OCI-LY1 (cell line): ENCODE measurements around the gene CCDC47.
"Not testable (repeated sequence)": the region's sequence is repeated elsewhere in the genome, so short reads cannot be mapped to it uniquely, and the experiment has no call there.

Experiments
- H2AFZ ChIP-seq: fragments of 200-600 bp; sonication (generic), shearing (Covaris generic); 2 replicates; pipeline ENCODE4 v1.6.0; 2014; ENCODE audit warnings: antibody characterized with exemption, mild to moderate bottlenecking, low read length
- H3F3A ChIP-seq: fragments of 200-600 bp; sonication (generic), shearing (Covaris generic); 2 replicates; pipeline ENCODE4 v1.6.0; 2014; ENCODE audit warnings: mild to moderate bottlenecking, antibody characterized with exemption, low read length, moderate library complexity; ENCODE audit not compliant: insufficient read depth
- H3K27ac ChIP-seq: fragments of 200-600 bp; sonication (generic); 2 replicates; pipeline ENCODE4 v1.5.1; 2014; ENCODE audit warnings: low read length, mixed run types, mild to moderate bottlenecking, low read depth; ENCODE audit not compliant: poor library complexity, severe bottlenecking
- H3K27me3 ChIP-seq: fragments of 200-600 bp; sonication (generic); 2 replicates; pipeline ENCODE4 v1.6.0; 2014; ENCODE audit warnings: antibody characterized with exemption, mild to moderate bottlenecking, low read length, moderate library complexity; ENCODE audit not compliant: insufficient read depth
- H3K36me3 ChIP-seq: fragments of 200-600 bp; sonication (generic); 2 replicates; pipeline ENCODE4 v1.6.1; 2014; ENCODE audit warnings: mild to moderate bottlenecking, antibody characterized with exemption, low read length, moderate library complexity, mixed read lengths; ENCODE audit not compliant: insufficient read depth
- H3K4me1 ChIP-seq: fragments of 200-600 bp; sonication (generic); 2 replicates; pipeline ENCODE4 v1.5.1; 2014; ENCODE audit warnings: mild to moderate bottlenecking, low read length, moderate library complexity; ENCODE audit not compliant: insufficient read depth, severe bottlenecking
- H3K4me2 ChIP-seq: fragments of 200-600 bp; sonication (generic), shearing (Covaris generic); 2 replicates; pipeline ENCODE4 v1.6.1; 2014; ENCODE audit warnings: low read length
- H3K4me3 ChIP-seq: fragments of 200-600 bp; sonication (generic); 2 replicates; pipeline ENCODE4 v1.5.1; 2014; ENCODE audit warnings: low read length, low read depth, mild to moderate bottlenecking, mixed read lengths; ENCODE audit not compliant: poor library complexity, severe bottlenecking
- H3K79me2 ChIP-seq: fragments of 200-600 bp; shearing (Covaris generic); 2 replicates; pipeline ENCODE4 v1.6.1; 2016; ENCODE audit warnings: mixed run types, low read length, mixed read lengths; ENCODE audit not compliant: insufficient read depth
- H3K9ac ChIP-seq: fragments of 200-600 bp; sonication (generic), shearing (Covaris generic); 2 replicates; pipeline ENCODE4 v1.6.1; 2014; ENCODE audit warnings: mild to moderate bottlenecking, low read length, mixed read lengths
- H3K9me2 ChIP-seq: fragments of 200-600 bp; sonication (generic), shearing (Covaris generic); 2 replicates; pipeline ENCODE4 v1.6.1; 2014; ENCODE audit warnings: low read depth, mild to moderate bottlenecking, low read length, mixed read lengths
- H3K9me3 ChIP-seq: fragments of 200-600 bp; shearing (Covaris generic); 2 replicates; pipeline ENCODE4 v1.6.1; 2014; ENCODE audit warnings: low read length, mixed read lengths
- H4K20me1 ChIP-seq: fragments of 200-600 bp; sonication (generic), shearing (Covaris generic); 2 replicates; pipeline ENCODE4 v1.6.0; 2016; ENCODE audit warnings: mild to moderate bottlenecking, low read length; ENCODE audit not compliant: insufficient read depth
- EZH2 ChIP-seq: fragments of 200-600 bp; sonication (generic), shearing (Covaris generic); IDR thresholded peaks from 2 replicates; pipeline ENCODE4 v1.8.0; 2017; ENCODE audit warnings: borderline replicate concordance, mixed run types, mild to moderate bottlenecking, antibody characterized with exemption, low read length, moderate library complexity, mixed read lengths
- TF ChIP-seq, protein P1 (sequence below): fragments of 200-600 bp; sonication (generic), shearing (Covaris generic); IDR thresholded peaks from 2 replicates; pipeline ENCODE4 v1.5.1; 2017; ENCODE audit warnings: mild to moderate bottlenecking, antibody characterized with exemption, low read length, moderate library complexity, mixed read lengths

The CCDC47 gene

GRCh38 chr17:63735691-63736090 lies 37.7 kb downstream of the CCDC47 start:
- Histone ChIP-seq H3F3A (no peaks in the 10 kb centered on the region), H3K4me3 (no peak overlapping the region), H3K27me3 (no peaks in the 10 kb centered on the region), H3K36me3 (no peaks in the 10 kb centered on the region), H3K9me3 (no peaks in the 10 kb centered on the region), H3K9ac (no peak overlapping the region), H4K20me1 (no peaks in the 10 kb centered on the region), H3K4me1 (peaks cover 7% of the 10 kb centered on the region), H3K27ac (no peak overlapping the region), H2AFZ (no peak overlapping the region), H3K79me2 (peaks cover 7% of the 10 kb centered on the region; the same call in 1 of the 2 replicates), H3K9me2 (no peaks in the 10 kb centered on the region), H3K4me2 (no peak overlapping the region)
- TF ChIP-seq, protein P1, sequence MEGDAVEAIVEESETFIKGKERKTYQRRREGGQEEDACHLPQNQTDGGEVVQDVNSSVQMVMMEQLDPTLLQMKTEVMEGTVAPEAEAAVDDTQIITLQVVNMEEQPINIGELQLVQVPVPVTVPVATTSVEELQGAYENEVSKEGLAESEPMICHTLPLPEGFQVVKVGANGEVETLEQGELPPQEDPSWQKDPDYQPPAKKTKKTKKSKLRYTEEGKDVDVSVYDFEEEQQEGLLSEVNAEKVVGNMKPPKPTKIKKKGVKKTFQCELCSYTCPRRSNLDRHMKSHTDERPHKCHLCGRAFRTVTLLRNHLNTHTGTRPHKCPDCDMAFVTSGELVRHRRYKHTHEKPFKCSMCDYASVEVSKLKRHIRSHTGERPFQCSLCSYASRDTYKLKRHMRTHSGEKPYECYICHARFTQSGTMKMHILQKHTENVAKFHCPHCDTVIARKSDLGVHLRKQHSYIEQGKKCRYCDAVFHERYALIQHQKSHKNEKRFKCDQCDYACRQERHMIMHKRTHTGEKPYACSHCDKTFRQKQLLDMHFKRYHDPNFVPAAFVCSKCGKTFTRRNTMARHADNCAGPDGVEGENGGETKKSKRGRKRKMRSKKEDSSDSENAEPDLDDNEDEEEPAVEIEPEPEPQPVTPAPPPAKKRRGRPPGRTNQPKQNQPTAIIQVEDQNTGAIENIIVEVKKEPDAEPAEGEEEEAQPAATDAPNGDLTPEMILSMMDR, result no peak
- no peak for TF ChIP-seq EZH2

DNA sequence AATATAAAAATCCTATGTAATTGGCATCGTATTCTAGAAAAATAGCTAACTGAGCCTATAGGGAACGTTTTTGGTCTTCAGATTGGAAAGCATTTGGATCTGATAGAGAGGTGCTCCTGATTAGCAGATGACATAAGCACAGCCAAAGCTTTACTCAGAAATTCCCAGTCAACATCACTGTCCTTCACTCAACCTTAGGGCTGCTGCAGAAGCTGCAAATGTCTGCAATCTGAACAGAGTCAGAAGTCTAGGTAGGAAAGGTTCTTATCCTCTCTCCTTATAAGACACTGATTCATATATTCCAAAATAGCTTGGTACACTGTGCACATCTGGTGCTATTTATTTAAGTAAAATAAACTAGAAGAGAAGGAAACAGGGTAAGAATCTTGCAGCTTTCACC lies 51.0 kb downstream of the CCDC47 start:
- Histone ChIP-seq H4K20me1 (no peaks in the 10 kb centered on the region), H3K36me3 (peaks cover 33% of the 10 kb centered on the region), H3K9me3 (no peaks in the 10 kb centered on the region), H3K27me3 (no peaks in the 10 kb centered on the region), H3K9me2 (no peaks in the 10 kb centered on the region), H3K9ac (no peak overlapping the region), H3K79me2 (no peaks in the 10 kb centered on the region), H3K4me2 (no peak overlapping the region), H3K27ac (no peak overlapping the region), H3K4me3 (no peak overlapping the region), H2AFZ (no peak overlapping the region), H3K4me1 (no peaks in the 10 kb centered on the region), H3F3A (no peaks in the 10 kb centered on the region)
- TF ChIP-seq, protein P1, result no peak
- no peak for TF ChIP-seq EZH2

DNA sequence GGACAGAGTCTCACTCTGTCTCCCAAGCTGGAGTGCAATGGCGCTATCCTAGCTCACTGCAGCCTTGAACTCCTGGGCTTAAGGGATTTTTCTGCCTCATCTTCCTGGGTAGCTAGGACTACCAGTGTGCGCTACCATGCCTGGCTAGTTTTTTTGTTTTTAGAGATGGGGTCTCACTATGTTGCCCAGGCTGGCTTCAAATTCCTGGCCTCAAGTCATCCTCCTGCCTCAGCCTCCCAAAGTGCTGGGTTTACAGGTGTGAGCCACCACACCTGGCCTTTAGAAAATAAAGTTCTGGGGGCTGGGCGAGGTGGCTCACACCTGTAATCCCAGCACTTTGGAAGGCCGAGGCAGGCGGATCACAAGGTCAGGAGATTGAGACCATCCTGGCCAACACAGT lies 53.2 kb downstream of the CCDC47 start:
- peaks cover 24% of the 10 kb centered on the region for H3K36me3 ChIP-seq
- H3K9me2 ChIP-seq, H3K4me2 ChIP-seq, H4K20me1 ChIP-seq, H3K9ac ChIP-seq, H3K79me2 ChIP-seq, H3K27ac ChIP-seq, H3K4me1 ChIP-seq, H3K4me3 ChIP-seq, H3F3A ChIP-seq, H3K9me3 ChIP-seq, H3K27me3 ChIP-seq, H2AFZ ChIP-seq: not testable (repeated sequence)

DNA sequence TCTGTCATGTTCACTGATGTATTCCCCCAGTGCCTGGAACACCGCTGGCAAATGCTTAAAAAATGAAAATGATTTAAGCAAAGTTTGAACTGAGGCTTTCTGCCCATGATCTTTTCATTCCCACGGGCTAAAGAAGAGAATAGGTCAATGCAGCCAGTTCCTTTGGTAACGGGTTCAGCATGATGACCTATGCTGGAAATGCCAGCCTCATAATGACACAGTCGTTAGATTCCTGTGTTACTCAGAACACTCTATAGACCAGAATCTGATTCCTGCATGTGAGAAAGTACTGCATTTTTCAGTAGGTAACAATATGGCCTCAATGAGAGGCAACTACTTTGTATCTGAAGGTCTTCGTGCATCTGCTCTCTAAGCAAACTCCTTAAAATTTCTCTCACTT lies 54.4 kb downstream of the CCDC47 start:
- no peaks in the 10 kb centered on the region for H4K20me1 ChIP-seq
- H2AFZ ChIP-seq, result no peak overlapping the region
- H3K4me3 ChIP-seq, result no peak overlapping the region
- H3K9me3 ChIP-seq, result no peaks in the 10 kb centered on the region
- H3F3A ChIP-seq, result no peaks in the 10 kb centered on the region
- no peak overlapping the region for H3K27ac ChIP-seq
- no peaks in the 10 kb centered on the region for H3K4me1 ChIP-seq
- H3K9ac ChIP-seq, result no peak overlapping the region
- no peak for TF ChIP-seq EZH2
- TF ChIP-seq, protein P1, result no peak
- H3K79me2 ChIP-seq, result no peaks in the 10 kb centered on the region
- no peaks in the 10 kb centered on the region for H3K27me3 ChIP-seq
- peaks cover 19% of the 10 kb centered on the region; the same call in 1 of the 2 replicates for H3K36me3 ChIP-seq
- no peaks in the 10 kb centered on the region for H3K9me2 ChIP-seq
- H3K4me2 ChIP-seq, result no peak overlapping the region
